ENCODE measurements around the gene MTFR1L.
A peak's percentile ranks its signal among the peaks of the same experiment; 100 is the strongest.

The MTFR1L gene

DNA sequence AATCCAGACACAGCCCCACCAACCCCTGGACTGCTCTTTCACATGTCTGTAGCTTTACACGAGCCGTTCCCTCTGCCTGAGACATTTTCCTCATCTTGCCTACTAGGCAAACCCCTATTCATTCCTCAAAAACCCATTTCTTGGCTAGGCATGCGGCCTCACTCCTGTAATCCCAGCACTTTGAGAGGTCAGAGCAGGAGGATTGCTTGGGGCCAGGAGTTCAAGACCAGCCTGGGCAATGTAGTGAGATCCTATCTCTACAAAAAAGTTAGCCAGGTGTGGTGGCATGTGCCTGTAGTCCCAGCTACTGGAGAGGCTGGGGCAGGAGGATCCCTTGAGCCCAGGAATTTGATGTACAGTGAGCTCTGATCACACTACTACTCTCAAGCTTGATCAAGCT lies 44.7 kb downstream of the MTFR1L start:
- no peak for DNase-seq

DNA sequence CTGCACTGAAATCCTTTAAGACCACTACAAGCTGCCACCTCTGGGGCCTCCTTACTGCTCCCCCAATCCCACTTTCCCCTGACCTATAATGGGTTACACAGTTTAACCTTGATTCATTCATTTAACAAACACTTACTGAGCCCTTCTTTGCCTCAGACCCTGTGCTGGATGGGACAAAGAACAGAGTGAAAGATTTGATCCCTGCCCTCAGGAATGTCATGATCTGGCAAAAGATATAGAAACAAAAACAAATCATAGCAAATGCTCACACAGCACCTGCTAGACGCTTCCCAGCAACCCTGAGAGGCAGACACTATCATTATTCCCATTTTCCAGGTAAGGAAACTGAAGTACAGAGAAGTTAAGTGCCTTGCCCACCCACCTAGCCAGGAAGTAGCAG lies 46.5 kb downstream of the MTFR1L start:
- DNase-seq: no peak

DNA sequence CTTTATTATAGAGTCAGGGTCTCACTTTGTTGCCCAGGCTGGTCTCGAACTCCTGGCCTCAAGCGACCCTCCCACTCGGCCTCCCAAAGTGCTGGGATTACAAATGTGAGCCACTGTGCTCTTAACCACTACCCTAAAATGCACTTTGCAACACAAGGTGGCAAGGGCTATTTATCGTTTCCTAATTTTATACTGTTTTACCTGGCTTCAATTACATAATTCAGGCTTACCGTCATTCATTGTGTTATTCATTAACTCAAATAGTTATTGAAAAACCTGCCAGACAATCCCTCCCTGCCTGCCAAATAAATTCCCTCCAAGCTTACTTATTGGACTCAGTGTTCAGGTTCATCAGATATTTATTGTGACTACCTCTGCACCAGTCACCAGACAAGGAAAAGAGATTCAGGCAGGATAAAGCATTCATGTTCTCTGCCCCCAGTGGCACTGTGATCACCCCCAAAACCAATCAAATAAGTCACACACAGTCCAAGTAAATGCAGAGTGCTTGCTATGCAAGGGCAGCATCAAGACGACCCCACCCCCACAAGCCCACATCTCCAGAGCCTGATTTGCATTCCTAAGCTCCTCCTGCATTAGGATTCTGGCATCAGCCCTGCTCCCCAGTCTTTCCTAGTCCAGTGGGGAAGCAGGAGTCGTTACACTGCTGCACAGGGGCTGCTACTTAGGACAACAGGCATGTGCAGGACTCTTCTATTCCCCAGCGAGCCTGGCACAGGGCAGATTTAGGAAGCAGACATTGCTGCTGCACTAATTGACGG lies 47.6 kb downstream of the MTFR1L start:
- no peak for DNase-seq

DNA sequence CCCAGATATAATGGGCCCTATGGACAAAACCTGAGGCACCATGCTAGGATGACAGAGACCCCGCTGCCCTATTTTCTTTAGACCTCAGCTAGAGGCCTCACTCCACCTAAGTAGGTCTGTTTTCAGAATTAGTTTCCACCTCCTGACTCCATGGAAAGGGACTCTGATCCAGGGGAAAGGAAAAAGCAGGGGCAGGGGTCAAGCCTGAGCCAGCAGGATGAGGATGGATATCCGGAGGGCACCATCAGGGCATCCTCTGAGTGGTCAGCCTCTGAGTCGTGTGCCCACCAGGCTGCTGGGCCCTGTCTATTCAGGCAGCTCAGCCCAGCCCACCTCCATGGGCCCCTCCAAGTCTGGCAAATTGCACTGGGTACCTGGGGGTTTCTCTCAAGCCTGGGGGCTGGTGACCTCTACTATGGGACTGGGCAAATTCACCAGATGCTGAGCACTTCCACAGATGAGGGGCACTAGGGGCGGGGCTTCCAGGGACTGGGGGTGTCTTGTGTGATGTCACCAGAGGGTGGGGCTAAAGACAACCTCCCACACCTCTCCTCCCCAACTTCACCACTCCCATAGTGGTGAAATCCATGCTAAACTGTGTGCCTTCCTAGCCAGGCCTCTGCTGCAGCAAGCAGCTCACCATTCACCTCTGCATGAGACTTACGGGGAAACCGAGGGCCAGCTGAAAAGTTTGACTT lies 50.3 kb downstream of the MTFR1L start:
- no peak for DNase-seq

DNA sequence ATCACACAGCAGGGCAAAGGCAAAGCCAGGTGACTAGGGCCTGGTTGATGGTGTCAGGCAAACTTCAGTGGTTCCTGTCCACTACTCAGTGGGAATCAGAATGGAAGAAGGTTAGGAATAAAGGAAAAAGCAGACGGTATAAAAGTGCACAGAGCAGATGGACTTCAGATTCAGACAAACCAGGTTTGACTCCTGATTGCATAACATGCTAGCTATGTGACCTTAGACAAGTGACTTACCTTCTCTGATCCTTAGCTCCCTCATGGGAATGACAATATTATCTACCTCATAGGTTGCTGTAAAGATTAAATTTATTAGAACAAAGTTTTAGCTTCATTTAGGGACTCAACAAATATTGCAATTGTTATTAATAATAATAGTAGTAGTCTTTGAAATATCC lies 50.9 kb downstream of the MTFR1L start:
- no peak for DNase-seq

DNA sequence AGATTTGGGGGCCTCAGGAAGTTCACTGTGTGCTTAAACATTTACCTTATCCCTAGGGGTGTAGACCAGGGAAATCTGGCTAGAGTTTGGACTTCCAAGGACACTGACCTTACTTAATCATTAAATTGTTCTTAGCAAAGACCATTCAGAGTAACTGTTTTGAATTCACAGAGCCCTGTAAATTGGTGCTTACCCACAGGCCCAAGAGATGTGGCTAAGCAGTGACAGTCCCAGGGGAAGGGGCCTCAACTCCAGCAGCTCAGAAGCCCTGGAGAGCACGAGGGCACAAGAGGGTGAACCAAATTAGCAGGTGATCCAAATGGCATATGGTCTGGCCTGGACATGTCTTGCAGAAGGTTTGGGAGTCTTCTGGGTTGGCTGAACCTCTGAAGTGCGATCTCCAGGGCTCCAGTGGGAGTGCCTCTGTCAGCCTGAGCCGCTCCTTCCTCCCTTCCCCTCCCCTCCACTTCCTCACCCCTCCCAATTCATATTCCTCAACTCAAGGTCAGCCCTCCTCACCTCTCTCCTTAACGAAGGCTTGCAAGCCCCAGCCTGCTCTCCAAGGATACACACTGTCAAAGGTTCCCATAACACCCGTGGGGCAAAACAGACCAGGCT lies 51.4 kb downstream of the MTFR1L start:
- no peak for DNase-seq

DNA sequence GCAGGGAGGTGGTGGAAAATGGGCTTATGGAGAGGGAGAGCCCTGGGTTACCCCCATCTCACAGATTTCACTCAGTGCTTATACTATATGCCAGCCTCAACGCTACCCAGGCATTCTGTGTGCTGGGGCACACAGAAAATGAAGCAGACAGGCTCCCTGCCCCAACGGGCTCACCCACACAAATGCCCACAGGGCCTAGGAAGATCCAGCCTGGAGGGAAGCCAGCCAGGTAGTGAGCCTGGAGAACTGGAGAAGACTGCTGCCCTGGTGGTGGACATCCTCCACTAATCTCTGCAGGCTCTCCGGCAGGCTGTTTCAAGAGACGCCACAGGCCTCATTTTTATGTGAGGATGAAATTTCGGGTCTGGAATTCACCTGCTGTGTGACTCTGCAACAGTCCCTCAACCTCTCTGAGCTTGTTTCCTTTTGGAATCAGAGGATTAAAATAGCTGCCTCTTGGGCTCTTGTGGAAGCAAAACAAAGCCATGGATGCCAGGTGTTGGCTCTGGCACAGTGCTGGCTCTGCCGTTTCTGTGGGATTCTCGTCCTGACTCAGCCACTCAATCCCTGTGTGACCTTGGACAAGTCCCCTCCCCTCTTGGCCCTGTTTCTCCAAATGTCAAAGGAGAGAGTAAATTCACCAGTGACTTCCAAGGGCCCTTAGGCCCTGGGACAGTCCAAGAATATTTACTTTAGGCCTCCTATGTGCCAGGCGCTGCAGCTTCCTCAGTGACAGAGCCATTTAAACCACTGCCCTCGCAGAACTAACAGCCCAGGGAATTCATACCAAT lies 52.1 kb downstream of the MTFR1L start:
- DNase-seq: no peak

DNA sequence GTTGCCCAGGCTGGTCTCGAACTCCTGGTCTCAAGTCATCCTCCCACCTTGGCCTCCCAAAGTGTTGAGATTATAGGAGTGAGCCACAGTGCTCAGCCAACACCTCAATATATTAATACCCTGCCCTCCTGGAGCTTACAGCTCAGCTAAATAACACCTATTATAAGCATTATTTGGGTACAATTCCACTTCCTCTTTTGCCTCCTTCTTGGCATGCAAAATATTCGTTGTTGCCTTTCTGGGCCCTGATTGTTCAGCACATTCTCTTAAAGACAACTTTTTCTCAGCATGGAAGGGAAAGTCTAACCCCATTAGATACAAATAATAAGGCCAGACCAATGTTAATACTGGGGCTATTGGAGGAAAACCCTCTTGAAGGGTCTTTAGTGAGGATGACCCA lies 53.0 kb downstream of the MTFR1L start:
- no peak for DNase-seq

DNA sequence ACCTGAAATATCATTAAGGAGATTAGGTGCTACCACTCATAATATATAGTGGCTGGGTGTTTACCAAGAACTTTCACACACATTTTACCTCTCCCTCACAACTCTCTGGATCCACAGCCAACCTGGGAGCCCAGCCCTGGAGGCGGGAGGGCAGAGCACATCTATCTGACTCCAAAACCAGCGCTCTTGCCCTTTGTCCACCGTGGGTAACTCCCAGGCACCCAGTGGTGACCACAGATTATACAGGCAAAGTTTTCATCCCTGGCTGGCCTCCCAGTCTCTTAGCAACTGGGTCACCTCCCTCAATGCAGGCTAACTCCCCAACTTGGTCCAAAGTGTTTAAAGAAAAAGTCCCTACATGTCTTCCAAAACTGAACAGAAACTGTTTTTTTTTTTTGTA lies 53.4 kb downstream of the MTFR1L start:
- no peak for DNase-seq

DNA sequence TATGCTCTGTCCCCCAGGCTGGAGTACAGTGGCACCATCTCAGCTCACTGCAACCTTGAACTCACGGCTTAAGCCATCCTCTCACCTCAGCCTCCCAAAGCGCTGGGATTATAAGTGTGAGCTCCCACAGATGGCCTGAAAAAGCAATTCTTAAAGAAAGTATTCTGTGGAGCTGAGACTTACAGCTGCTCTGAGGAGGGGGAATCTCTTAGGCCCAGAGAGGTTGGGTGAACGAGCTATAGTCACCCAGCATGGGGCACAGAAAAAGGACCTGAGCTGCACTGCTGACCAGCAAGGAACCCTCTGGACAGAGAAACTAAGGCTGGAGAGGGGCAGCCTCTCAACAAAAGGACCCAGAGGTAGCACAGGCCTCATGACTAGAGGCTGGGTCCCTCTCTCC lies 54.5 kb downstream of the MTFR1L start:
- DNase-seq: no peak

DNA sequence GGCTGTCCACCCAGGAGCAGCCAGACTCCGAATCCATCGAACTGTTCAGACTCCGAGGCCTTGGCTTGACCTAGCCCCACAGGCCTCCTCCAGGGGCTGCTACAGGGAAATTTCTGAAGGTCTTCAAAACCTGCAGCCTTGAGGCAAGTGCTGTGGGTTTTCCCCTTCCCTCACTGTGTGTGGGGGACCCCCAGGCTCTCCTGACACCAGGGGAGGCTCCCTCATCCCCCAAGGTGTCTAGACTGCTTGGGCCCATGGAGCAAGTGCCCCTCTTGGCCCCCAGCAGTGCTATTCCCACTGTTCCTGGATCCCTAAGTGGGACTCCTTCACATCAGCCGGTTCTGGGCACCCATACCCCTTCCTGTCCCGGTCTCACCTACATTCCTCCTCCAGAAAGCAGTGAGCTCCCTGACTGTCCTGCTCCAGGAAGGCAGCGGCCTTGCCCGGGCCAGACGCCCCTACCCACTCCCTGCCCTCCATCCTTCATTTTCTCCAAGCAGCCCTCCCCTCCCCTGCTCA lies 54.9 kb downstream of the MTFR1L start:
- DNase-seq: no peak

DNA sequence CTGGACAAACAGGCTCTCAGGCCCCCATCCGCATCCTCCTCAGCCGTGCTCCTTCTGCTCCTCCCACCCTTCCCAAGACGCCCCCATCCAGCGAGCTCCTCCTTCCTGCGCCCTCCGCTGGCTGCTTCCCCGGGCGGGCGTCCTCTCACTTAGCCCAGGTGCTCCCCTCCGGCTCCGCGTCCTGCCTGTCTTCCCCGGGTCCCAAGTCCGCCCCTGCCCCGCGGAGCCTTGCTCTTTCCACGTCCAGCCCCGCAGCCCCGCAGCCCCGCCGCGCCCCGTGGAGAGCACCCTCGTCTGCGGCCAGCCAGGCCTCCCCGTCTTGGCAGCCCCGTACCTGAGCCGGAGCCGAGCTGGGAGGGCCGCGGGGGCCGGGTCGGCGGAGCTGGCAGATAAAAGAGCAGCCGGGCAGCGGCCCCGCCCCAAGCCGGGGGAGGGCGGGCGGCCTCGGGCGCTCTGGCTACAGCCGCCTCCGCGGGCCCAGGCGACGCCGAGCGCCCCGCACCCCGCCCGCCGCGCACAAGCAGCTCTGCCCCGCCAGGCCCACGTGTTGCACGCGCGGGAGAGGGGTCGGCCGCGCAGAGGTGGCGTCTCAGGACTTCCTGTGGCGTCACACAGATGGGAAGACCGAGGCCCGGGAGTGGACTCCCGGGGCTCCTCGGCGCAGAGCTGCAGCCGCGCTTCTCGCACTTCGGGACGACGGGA lies 55.6 kb downstream of the MTFR1L start, which contains the start of gene PAQR7:
Gene PAQR7 (minus strand): TSS at position 555 of the 702 bp plus-strand sequence. CDS start 11,869 bp downstream, outside the sequence.
- DNase-seq: peak; percentile 78

DNA sequence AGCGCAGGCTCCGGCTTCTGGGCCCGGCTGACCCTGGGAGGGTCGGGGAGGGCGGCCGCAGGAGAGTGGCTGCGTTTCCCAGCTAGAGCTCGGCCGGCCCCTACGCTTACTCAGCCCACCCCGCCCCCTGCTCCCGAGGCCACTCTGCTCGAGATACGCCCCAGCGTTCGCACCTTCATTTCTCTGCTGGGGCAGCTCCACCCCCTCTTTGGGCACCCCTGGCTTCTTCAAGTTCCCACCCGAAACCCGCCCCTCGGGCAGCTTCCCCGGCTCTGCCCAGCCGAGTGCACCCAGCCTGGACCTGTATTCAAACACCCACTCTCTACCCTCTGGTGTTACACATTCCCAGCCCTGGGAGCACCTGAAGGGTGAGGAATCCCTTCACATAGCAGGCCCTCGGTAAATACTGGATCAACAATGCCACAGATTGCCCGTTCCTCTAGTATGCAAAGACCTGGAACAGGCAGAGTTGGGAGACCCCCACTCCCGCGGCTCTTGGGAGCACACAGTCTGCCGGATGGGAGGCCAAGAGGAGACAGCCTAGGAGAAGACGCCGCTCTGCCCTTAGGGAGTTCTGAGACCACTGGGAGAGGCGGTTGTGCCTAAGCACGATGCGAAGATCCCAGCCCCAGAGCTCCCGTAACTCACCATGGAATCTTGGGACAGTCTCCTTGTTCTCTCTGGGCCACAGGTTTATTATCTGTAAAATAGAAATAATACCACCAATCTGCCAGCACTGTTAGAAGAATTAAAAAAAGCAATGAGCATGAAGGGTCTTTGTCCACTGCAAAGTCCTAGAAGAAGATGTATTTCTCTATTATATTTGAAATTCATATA lies 56.3 kb downstream of the MTFR1L start:
- peak; percentile 54 for DNase-seq

DNA sequence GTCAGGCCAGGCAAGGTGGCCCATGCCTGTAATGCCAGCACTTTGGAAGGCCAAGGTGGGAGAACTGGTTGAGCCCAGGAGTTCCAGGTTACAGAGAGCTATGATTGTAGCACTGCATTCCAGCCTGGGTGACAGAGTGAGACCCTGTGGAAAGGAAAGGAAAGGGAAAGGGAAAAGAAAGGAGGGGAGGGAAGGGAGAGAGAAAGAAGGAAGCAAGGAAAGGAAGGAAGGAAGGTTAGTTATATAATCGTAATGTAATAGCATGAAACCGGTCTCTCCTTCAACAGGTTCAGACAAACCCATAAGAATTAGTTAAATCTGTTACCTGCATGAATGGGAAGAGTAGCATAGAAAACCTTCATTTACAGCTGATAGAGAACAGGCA lies 56.9 kb downstream of the MTFR1L start:
- no peak for DNase-seq

DNA sequence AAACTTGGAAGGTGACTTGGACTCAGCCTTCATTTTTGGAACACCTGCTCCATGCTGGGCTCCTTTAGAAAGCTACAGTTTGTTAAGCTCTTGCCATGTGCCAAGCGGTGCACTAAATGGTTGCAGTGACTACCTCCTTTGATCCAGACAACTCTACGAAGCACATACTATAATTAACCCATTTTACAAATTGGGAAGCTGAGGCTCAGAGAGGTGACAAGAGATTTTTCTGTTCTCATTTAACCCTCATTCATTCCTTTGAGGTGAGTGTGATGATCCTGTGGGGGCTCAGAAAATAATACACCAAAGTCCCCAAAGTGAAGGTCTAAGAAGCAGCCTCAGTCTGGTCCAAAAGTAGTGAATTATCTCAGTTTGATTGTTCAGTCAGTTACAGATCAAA lies 57.4 kb downstream of the MTFR1L start:
- no peak for DNase-seq

DNA sequence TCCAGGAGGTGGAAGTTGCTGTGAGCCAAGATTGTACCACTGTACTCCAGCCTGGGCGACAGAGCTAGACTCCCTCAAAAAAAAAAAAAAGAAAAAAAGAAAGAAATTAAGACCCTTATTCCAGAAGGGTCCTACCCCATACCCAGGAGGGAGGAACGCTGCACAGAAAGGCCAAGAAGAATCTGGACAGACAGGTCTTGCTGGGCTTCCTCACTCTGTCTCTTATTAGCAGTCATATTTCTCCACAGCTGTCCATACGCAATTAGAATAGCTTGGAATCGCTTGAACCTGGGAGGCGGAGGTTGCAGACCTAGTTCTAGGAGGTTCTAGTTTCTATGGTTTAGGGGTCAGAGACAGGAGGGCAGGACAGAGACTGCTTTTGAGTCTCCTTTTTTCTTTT lies 58.9 kb downstream of the MTFR1L start:
- DNase-seq: no peak

DNA sequence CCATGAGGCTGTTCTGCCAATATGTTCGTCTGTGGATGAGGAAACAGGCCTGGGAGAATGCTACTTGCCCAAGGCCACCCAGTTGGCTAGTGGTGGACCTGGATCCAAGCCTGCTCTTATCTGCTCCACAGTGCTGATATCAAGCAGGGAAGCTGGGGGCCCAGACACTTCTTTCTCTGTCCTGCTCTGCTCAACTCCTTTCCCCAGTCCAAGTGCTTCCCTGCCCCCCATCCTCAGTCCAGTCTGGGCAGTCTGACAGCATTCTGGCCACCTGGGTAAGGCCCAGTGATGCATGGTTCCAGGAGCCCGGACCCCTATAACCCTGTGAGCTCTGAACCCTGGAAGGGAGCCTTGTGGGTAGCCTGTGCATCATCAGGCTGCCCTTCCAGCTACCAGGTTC lies 59.9 kb downstream of the MTFR1L start:
- no peak for DNase-seq

DNA sequence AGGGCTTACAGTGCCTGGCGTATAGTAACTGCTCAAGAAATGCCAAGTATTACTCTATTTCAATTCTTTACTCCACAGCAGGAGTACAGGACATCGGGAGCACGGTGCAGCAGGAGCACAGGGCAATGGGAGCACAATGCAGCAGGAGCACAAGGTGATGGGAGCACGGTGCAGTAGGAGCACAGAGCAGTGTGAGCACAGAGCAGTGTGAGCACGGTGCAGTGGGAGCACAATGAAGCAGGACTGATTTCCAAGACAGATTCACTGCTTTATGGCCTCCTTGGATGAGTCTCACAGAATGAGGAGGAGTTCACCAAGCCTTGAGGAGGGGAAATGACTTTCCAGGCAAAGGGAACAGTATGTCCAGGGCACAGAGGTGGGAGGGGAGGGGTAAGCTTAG lies 60.8 kb downstream of the MTFR1L start:
- DNase-seq: no peak

DNA sequence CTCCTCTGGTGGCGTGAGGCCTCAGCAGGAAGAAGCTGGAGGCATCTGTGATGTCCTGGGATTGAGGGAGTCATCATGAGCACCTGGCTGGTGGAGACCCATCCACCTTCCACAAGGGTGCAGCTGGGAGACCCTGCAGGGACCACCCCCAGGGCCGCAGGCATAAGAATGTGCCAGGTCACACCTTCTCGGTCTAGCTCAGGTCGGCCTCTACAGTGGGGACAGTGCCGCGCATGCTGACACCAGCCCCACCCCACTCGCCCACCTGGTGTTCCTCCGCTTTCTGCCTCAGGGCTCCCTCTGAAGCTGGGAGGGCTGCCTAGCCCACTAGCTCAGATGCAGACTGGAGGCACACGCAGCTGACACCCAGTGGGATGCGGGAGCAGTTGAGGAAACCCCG lies 61.5 kb downstream of the MTFR1L start:
- DNase-seq: no peak

Data from NCI-H1105 treated with DMSO at 0.1 percent for 48 hours (cell line).